HG03025 (cell line): ENCODE results near the gene SRP68.

Experiments used
- ATAC-seq: cut with Tn5 transposase; IDR thresholded peaks from one replicate; pipeline ENCODE4 v1.9.1; 2021; ENCODE audit warnings: mild to moderate bottlenecking, moderate library complexity; ENCODE audit not compliant: unreplicated experiment, low FRiP score

SRP68 gene

DNA sequence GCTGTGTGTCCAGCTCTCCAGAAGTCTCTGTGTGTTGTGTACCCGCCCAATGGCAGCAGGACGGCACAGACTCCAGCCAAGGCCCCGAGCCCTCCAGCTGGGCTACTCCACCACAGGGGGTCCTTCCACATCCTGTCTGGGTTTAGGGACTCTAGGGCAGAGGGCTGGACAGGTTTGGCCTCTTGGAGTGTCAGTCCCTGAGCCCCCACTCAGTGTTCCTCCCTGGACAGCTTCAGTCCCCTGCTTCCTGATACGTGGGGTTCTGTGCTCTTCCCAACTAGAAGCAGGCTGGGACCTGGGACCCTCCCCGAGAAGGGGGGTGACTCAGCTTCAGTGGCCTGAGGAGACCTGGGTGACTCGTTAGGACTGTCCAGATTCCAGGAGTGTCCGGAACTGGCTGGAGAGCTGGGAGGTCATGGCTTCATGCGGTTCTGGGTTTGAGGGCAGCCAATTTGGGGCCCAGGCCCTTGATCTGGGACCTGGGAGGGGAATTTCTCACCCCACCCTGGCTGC, 67.5 kb downstream of the SRP68 start:
- no peak for ATAC-seq

DNA sequence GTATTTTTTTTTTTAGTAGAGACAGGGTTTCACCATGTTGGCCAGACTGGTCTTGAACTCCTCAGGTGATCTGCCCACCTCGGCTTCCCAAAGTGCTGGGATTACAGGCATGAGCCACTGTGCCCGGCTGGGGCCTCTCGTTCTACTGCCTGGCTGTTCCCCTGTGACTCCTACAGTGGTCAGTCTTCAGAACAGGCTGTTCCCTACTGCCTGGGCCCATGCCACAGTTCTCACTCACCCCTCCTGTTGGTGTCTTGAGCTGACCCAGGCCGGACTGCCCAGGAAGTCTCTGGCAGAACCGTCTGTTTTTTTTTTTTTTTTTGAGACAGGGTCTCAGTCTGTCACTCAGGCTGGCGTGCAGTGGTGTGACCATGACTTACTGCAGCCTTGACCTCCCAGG, 68.4 kb downstream of the SRP68 start:
- no peak for ATAC-seq

DNA sequence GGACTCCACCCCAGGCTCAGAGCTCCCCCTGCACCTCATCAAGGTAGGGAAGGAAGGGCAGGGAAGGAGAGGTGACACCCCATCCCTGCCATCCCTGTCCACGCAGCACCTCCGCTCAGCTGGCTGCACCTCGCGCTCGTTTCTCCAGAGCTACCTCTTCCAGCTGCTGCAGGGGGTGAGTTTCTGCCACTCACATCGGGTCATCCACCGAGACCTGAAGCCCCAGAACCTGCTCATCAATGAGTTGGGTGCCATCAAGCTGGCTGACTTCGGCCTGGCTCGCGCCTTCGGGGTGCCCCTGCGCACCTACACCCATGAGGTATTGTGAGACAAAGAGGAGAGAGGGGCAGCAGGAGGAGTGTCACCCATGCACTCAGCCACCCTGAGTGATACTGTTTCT, 70.2 kb downstream of the SRP68 start:
- ATAC-seq: no peak

DNA sequence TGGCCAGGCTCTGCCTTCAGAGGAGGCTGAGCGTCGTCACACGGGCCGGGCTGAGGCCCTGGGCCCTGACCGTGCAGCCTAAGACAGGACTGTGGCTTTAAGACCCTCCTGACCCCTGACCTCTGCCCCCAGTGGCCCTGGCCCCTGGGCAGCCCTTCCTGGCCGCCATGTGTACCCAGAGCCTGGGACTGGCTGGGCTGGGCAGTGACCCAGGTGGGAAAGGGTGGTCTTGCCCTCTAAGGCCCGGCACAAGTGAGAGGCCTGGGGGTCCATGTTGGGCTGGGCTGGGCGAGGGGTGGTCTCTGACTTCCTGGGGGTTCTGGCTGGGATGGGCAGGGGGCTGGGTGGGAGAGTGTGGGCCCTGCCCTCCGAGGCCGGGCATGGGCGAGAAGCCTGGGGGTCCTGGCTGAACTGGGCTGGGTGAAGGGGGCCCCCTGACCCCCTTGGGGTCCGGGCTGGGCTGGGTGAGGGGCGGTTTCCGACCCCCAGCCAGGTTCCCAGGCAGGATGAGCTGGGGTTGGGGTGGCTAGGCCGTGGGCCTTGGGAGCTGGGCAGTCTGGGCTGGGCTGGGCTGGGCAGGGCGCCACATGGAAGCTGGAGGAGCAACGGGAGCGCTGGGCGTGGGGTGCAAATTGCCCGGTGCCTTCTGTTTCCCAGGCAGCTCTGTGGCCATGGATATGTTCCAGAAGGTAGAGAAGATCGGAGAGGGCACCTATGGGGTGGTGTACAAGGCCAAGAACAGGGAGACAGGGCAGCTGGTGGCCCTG, 71.4 kb downstream of the SRP68 start, which contains the start of gene CDK3:
Gene CDK3 (plus strand): TSS at position 101 of the 767 bp plus-strand sequence. CDS start 571 bp downstream, at position 672.
- ATAC-seq: no peak

DNA sequence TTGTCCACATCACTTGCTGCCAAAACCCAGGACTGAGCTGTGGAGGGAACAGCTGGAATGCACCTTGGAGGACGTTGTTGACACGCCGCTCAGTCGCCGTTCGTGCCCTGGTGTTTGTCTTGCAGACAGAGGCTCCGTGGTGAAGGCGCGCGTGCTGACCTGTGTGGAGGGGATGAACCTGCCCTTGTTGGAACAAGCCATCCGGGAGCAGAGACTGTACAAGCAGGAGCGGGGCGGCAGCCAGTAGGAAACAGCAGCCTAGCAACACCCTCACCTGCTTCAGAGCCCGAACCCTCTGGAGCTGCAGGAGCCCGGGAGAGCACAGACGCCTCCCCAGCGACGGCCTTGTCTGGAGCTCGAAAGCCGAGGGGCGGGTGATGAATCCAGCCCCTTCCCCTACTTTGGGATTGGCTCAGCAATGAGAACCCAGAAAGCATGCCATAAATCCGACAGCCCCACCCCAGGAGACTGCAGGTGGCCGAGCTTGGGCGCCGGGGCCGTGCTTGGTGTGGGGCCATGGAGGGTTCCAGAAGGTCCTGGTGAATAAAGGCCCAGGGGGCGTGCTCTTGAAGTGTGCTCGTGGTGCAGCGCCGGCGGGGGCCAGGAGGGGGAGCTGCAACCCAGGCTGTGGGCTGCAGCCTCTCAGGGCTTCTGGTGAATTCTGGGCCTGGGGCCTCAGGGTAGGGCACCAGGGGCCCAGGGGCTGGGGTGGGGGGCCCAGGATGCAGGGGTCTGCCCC, 72.1 kb downstream of the SRP68 start:
- no peak for ATAC-seq

DNA sequence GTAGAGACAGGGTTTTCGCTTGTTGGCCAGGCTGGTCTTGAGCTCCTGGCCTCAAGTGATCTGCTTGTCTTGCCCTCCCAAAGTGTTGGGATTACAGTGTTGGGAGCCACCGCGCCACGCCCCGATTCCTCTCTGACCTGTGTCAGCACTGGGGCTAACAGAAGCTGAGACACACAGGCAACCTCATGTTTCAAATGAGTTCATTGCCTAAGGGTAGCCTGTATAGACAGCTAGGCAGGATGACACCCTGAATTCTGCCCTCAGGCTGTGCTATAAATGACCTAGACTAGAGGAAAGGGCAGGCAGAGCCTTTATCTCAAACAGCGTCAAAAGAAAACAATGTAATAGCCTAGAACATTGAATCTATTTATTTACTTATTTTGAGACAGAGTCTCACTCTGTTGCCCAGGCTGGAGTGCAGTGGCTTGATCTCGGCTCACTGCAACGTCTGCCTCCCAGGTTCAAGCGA, 74.0 kb downstream of the SRP68 start:
- no peak for ATAC-seq

DNA sequence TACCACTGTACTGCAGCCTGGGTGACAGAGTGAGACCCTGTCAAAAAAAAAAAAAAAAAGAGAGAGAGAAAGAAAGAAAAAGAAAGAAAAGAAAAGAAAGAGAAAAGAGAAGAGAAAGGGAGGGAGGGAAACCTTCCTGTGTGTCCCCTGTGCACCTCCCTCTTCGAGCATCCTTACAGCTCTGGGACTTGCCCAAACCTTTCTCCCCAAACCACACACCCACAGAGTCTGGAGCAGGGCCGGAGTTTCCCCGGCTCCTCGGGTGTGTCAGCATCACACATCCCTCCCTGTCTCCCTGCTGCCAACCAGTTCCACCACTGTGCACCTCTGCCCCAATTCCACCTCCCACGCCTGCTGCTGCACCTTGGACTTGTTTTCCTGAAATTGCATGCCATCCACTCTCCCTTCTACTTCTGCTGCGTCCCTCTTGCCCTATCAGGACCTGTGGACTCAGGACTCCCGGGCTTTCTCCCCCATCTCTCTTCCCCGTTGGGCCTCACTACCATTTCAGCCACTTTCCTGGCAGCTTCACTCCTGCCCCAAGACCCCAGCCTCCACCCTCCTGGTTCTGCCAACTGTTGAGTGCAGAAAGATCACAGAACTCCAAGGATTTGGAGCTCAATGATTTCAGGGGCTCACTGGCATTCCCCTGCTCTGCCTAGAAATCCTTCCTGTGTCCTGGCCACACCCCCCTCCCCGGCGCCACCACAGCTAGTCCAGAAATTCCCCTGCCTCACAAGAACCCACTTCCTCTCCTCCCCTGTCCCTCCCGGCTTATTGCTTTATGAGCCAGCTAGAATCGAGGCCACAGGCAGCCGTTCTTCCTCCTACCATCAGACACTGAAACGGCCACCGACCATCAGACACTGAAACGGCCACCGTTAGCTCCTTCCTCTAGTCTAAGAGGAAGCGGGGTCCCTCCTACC, 75.4 kb downstream of the SRP68 start:
- no peak for ATAC-seq

DNA sequence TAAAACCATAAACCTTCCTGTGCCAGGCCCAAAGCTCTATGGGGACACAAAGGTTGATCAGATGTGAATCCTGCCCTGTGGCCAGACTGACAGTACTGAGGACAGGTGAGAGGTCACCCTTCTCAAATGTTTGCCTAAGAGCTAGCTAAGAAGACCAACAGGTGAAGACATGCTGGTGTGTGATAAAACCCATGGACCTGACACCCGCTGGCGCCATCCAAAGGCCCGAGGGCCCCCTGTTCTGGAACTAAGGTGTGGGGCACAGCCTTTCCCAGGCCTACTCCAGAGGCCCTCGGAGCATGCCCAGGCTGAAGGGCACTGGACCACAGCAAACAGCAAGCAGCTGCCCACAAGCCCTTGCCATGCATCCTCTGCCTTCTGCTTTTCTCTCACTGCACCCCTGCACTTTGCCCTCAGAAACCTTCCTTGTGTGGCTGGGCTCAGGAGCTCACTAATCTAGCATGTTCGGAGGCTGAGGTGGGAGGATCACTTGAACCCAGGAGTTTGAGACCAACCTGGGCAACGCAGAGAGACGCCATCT, 76.9 kb downstream of the SRP68 start:
- ATAC-seq: no peak

DNA sequence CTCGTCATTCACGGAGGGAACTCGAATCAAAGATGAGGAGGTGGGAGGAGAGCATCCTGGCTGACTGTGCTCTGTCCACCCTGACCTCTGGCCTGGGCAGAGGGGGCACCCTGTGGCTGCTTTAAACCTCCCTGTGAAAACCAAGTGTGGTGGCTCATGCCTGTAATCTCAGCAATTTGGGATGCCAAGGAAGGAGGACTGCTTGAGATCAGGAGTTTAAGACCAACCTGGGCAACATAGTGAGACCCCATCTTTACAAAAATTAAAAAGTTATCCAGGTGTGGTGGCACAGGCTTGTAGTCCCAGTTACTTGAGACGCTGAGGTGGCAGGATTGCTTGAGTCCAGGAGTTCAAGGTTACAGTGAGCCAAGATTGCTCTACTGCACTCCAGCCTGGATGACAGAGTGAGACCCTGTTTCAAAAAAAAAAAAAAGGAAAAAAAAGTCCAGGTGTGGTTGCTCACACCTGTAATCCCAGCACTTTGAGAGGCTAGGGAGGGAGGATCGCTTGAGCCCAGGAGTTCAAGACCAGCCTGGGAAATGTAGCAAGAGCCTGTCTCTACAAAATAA, 77.4 kb downstream of the SRP68 start:
- no peak for ATAC-seq

DNA sequence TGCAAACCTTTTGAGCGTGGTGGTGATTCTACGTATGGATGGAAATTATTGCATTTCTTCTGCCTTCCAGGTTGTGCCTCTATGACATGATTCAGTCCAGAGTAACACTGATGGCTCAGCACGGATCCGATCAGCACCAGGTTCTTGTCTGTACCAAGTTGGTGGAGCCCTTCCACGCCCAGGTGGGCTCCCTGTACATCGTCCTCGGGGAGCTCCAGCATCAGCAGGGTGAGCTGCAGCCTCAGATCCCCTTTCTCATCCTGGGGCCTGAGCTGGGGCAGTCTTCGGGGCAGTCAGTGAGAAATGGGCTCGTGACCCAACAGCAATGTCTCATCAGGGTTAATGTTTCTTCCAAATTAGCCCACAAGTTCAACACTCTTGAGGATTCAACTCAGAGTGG, 80.9 kb downstream of the SRP68 start:
- no peak for ATAC-seq
